Gastroesophageal sphincter (tissue), 4 donors: ENCODE results near the gene FAAP100. TPM values are rescaled to one million over a fixed set of nuclear protein-coding genes. Genes with fewer than 3 reads are reported as not detected.

Source experiments
- ATAC-seq: fragments of 150-250 bp; one replicate; pipeline ENCODE4 v1.9.1; 2016; ENCODE audit warnings: mild to moderate bottlenecking, moderate library complexity
- H3K27ac ChIP-seq, 4 donors: fragments of 200-600 bp; sonication (generic) in 3 of 4; 1 replicate in 3 of 4; 2 replicates in 1 of 4; pipeline ENCODE4 v1.5.1; 2016 to 2019
- H3K27me3 ChIP-seq: fragments of 200-600 bp; sonication (generic); one replicate; pipeline ENCODE4 v1.5.1; 2019
- H3K36me3 ChIP-seq, 2 donors: fragments of 200-600 bp; sonication (generic); one replicate each; pipeline ENCODE4 v1.5.1; 2019; ENCODE audit warnings: control low read depth in 1 of 2
- H3K4me1 ChIP-seq, 3 donors: fragments of 200-600 bp; sonication (generic); 1 replicate in 2 of 3; 2 replicates in 1 of 3; pipeline ENCODE4 v1.5.1; 2016 to 2019; ENCODE audit warnings: control low read depth in 2 of 3
- H3K4me3 ChIP-seq, 2 donors: fragments of 200-600 bp; sonication (generic); one replicate each; pipeline ENCODE4 v1.5.1; 2019; ENCODE audit warnings: mild to moderate bottlenecking in 1 of 2, moderate library complexity in 1 of 2
- H3K9me3 ChIP-seq, 3 donors: fragments of 200-600 bp; sonication (generic); one replicate each; pipeline ENCODE4 v1.5.1; 2017 to 2019; ENCODE audit warnings: control low read depth in 2 of 3
- CTCF ChIP-seq, 4 experiments: fragments of 200-600 bp in 2 of 4; fragments of 450-650 bp in 2 of 4; sonication (generic) in 1 of 4; IDR thresholded peaks; one replicate each; pipeline ENCODE4 v1.5.1; 2017 to 2019; ENCODE audit warnings: antibody characterized with exemption in 4 of 4, mild to moderate bottlenecking in 2 of 4, moderate library complexity in 2 of 4
- EP300 ChIP-seq: sonication (generic); formaldehyde crosslinking; IDR thresholded peaks from one replicate; pipeline ENCODE4 v1.6.1; 2017; ENCODE audit warnings: antibody characterized with exemption, mild to moderate bottlenecking
- POLR2A ChIP-seq, 2 donors: fragments of 450-650 bp; IDR thresholded peaks; one replicate each; pipeline ENCODE4 v1.6.1; 2017; ENCODE audit warnings: antibody characterized with exemption in 2 of 2, mild to moderate bottlenecking in 2 of 2, moderate library complexity in 1 of 2
- POLR2AphosphoS5 ChIP-seq: sonication (generic); formaldehyde crosslinking; IDR thresholded peaks from one replicate; pipeline ENCODE4 v1.6.1; 2017; ENCODE audit warnings: antibody characterized with exemption
- WGBS, 2 donors: methylation state at CpG; one replicate each; pipeline ENCODE4 v1.1.5; 2018; ENCODE audit warnings: low coverage in 1 of 2; 5-methylcytosine and 5-hydroxymethylcytosine counted together
- total RNA-seq, 4 donors: library from RNA; depleted of rRNA; stranded (reverse); fragments of >200 nt; gene quantifications; one replicate each; pipeline ENCODE4 v1.1.0, GENCODE V29; 2016

FAAP100 gene
- total RNA-seq, 4 donors from 2014 or later, result 14.6 to 32.1 (median 20.7) TPM

- H3K4me3 ChIP-seq, result no peak overlapping the region
Observed at GRCh38 chr17:81549031-81549557, 3.1 kb downstream of the FAAP100 start.

GRCh38 chr17:81547614-81547982 is 4.6 kb downstream of the FAAP100 start:
- no peaks in the 10 kb centered on the region for H3K9me3 ChIP-seq
- 75% methylated on average over 3 of the region's 14 CpGs; no CpG with 5 or more reads in 1 of the 2 donors for WGBS, 2 donors
- no peak overlapping the region for H3K4me3 ChIP-seq
- TF ChIP-seq POLR2AphosphoS5, result no peak
- TF ChIP-seq POLR2A (IDR thresholded peaks at IDR 0.05), result no peak
- no peak for TF ChIP-seq CTCF (IDR thresholded peaks at IDR 0.05)
- no peak for TF ChIP-seq EP300
- no peak overlapping the region for H3K27ac ChIP-seq
- peaks cover 0 to 23% (median 6%) of the 10 kb centered on the region in 3 donors for H3K4me1 ChIP-seq
- no peak for ATAC-seq
- H3K36me3 ChIP-seq, result peaks cover 0 to 81% of the 10 kb centered on the region in 2 donors
- no peaks in the 10 kb centered on the region for H3K27me3 ChIP-seq

More at GRCh38 chr17:81549031-81549557, 3.1 kb downstream of the FAAP100 start:
- ATAC-seq, result no peak
- Histone ChIP-seq H3K27me3 (no peaks in the 10 kb centered on the region), H3K27ac (no peak overlapping the region), H3K4me1 (peaks cover 0 to 37% (median 14%) of the 10 kb centered on the region in 3 donors), H3K9me3 (no peaks in the 10 kb centered on the region), H3K36me3 (peaks cover 0 to 66% of the 10 kb centered on the region in 2 donors)
- 85 to 94% methylated on average over 3 to 9 of the region's 16 CpGs for WGBS, 2 donors
- no peak for TF ChIP-seq POLR2AphosphoS5
- TF ChIP-seq CTCF (IDR thresholded peaks at IDR 0.05), result no peak
- TF ChIP-seq POLR2A (IDR thresholded peaks at IDR 0.05), result no peak
- no peak for TF ChIP-seq EP300

- no peak for TF ChIP-seq POLR2A (IDR thresholded peaks at IDR 0.05)
- TF ChIP-seq CTCF (IDR thresholded peaks at IDR 0.05), result no peak
- no peak for TF ChIP-seq POLR2AphosphoS5
- TF ChIP-seq EP300, result no peak
- H3K36me3 ChIP-seq, result peaks cover 0 to 86% of the 10 kb centered on the region in 2 donors
- WGBS, 2 donors, result 100% methylated on average over 3 of the region's 36 CpGs; no CpG with 5 or more reads in 1 of the 2 donors
Observed at GRCh38 chr17:81546906-81547613, 5.1 kb downstream of the FAAP100 start.

GRCh38 chr17:81545160-81545949 is 6.8 kb downstream of the FAAP100 start:
- WGBS, 2 donors, result 65% methylated on average over 4 of the region's 24 CpGs; no CpG with 5 or more reads in 1 of the 2 donors
- Histone ChIP-seq H3K36me3 (peaks cover 0 to 95% of the 10 kb centered on the region in 2 donors), H3K4me3 (no peak overlapping the region), H3K27ac (no peak overlapping the region), H3K9me3 (no peaks in the 10 kb centered on the region), H3K4me1 (peaks cover 0 to 6% (median 0%) of the 10 kb centered on the region in 3 donors), H3K27me3 (no peaks in the 10 kb centered on the region)
- no peak for ATAC-seq
- no peak for TF ChIP-seq EP300
- TF ChIP-seq POLR2AphosphoS5, result no peak
- TF ChIP-seq POLR2A (IDR thresholded peaks at IDR 0.05), result no peak
- TF ChIP-seq CTCF (IDR thresholded peaks at IDR 0.05), result no peak

More at GRCh38 chr17:81546906-81547613, 5.1 kb downstream of the FAAP100 start:
- peaks cover 0 to 23% (median 6%) of the 10 kb centered on the region in 3 donors for H3K4me1 ChIP-seq
- H3K27me3 ChIP-seq, result no peaks in the 10 kb centered on the region
- H3K4me3 ChIP-seq, result no peak overlapping the region
- ATAC-seq, result no peak
- H3K9me3 ChIP-seq, result no peaks in the 10 kb centered on the region
- no peak overlapping the region for H3K27ac ChIP-seq
